Ovary (tissue), 10 donors: Measurements from ENCODE around the gene TNFAIP3. TPM values are rescaled to one million over a fixed set of nuclear protein-coding genes. Genes with fewer than 3 reads are reported as not detected.

Experiments
- DNase-seq, 5 donors: peaks; one replicate each; pipeline ENCODE4 v3.0.0-alpha.2; 2019 to 2020
- H3K27ac ChIP-seq, 2 donors: fragments of 200-600 bp; one replicate each; pipeline versions ENCODE4 v1.5.1 to v1.8.0; 2019 to 2022
- H3K27me3 ChIP-seq: fragments of 200-600 bp; one replicate; pipeline ENCODE4 v1.8.0; 2022
- H3K36me3 ChIP-seq: fragments of 200-600 bp; sonication (generic); one replicate; pipeline ENCODE4 v1.5.1; 2019
- H3K4me1 ChIP-seq: one replicate; pipeline ENCODE4 v1.8.1; 2013; ENCODE audit warnings: mild to moderate bottlenecking, moderate library complexity; ENCODE audit not compliant: insufficient read depth
- H3K4me3 ChIP-seq: fragments of 200-600 bp; sonication (generic); one replicate; pipeline ENCODE4 v1.5.1; 2017
- H3K9me3 ChIP-seq, 2 donors: fragments of 200-600 bp in 1 of 2; sonication (generic) in 1 of 2; one replicate each; pipeline versions ENCODE4 v1.5.1 to v1.8.1; 2013 to 2019; ENCODE audit warnings: mild to moderate bottlenecking in 1 of 2, moderate library complexity in 1 of 2
- EP300 ChIP-seq: sonication (generic); formaldehyde crosslinking; IDR thresholded peaks from one replicate; pipeline ENCODE4 v1.6.1; 2017; ENCODE audit warnings: antibody characterized with exemption
- POLR2A ChIP-seq: fragments of 450-650 bp; IDR thresholded peaks from one replicate; pipeline ENCODE4 v1.6.1; 2017; ENCODE audit warnings: antibody characterized with exemption, mild to moderate bottlenecking, moderate library complexity
- whole genome bisulfite sequencing, 3 donors: extraction: QIAGEN DNeasy Blood & Tissue Kit in 1 of 3; methylation state at CpG; one replicate each; pipeline versions ENCODE4 v1.1.5 to v1.1.7; 2013 to 2017; 5-methylcytosine and 5-hydroxymethylcytosine counted together
- intact Hi-C, 4 donors: fragments of 100-400 bp; cut with DNase I; formaldehyde crosslinking; loops; one replicate each; pipeline versions ENCODE4 v1.11.0 to v1.15.1; 2022 to 2023
- long read RNA-seq, 3 donors: library from polyadenylated mRNA in 2 of 3; unstranded in 2 of 3; transcript quantifications; one replicate each; pipeline ENCODE4 v2.0.0 and lab custom pipeline, GENCODE V29; 2021 to 2026
- polyA plus RNA-seq, 2 donors: library from polyadenylated mRNA; stranded (reverse); fragments of 200-250 nt in 1 of 2; fragments of 350-450 nt in 1 of 2; fragmentation: Illumina TruSeq in 1 of 2; extraction: RNeasy Lipid Tissue Mini Kit (QIAGEN cat#74804) in 1 of 2; gene quantifications; one replicate each; pipeline ENCODE4 v1.2.3, GENCODE V29; 2013 to 2014
- total RNA-seq, 7 donors: library from RNA; depleted of rRNA in 2 of 7; stranded (reverse); fragments of >200 nt in 2 of 7; fragmentation: NEBNext Ultra II Directional in 3 of 7; extraction: Animal tissue kit (Norgen Biotek cat#: 25700) in 3 of 7; gene quantifications; one replicate each; pipeline versions ENCODE4 v1.1.0 to v1.2.4, GENCODE V29; 2016 to 2023
- TF ChIP-seq, protein P1 (sequence below), 3 donors: fragments of 450-650 bp in 2 of 3; fragments of 200-600 bp in 1 of 3; IDR thresholded peaks; one replicate each; pipeline versions ENCODE4 v1.5.1 to v1.8.0; 2016 to 2022; ENCODE audit warnings: antibody characterized with exemption in 3 of 3, mild to moderate bottlenecking in 1 of 3
- donor health status: DM: no; HTN: no; CAD: no; lungs with moderate emphysema.
- donor health status: DM: no; HTN: no; CAD: no.
- donor health status: Bipolar disorder and iron deficiency.
- donor health status: DM: yes; HTN: yes; CAD: no.
- donor health status: DM: no; HTN: no; CAD: no.
- donor health status: DM: yes; HTN: yes; CAD: no.

The TNFAIP3 gene
- 100 to 1,000 TPM in 3 of 7 donors, 10 to 100 TPM in 4; 57.3 to 206 (median 99.5) TPM for total RNA-seq
- polyA plus RNA-seq: 10 to 100 TPM; 35.4 to 58.0 TPM
- long read RNA-seq, donor 1, full-length matches to known transcripts: 2 of 54 reads
- long read RNA-seq, donor 1, partial matches to known transcripts: 48 of 54 reads
- long read RNA-seq, donor 1, other reads (novel, unspliced or antisense): 4 of 54 reads
- long read RNA-seq, donor 2: 0 reads
- long read RNA-seq, donor 3, full-length matches to known transcripts: 23 of 88 reads
- long read RNA-seq, donor 3, partial matches to known transcripts: 58 of 88 reads
- long read RNA-seq, donor 3, other reads (novel, unspliced or antisense): 7 of 88 reads

- Histone ChIP-seq H3K4me3 (peak within 1 kb of the TSS; percentile 93), H3K27ac (peak within 1 kb of the TSS; percentile 85 to 88), H3K36me3 (no peaks in the 10 kb centered on the region), H3K9me3 (no peaks in the 10 kb centered on the region), H3K27me3 (no peaks in the 10 kb centered on the region), H3K4me1 (peaks cover 8% of the 10 kb centered on the region)
- 0% methylated on average over 51 to 87 of the region's 87 CpGs for WGBS, 3 donors
- intact Hi-C loops: loop anchor here in 3 of 4 donors (2.0 to 10.0 kb wide), 6 partner anchors 45 to 160 kb away; no protein-coding TSS in a partner anchor
- DNase-seq: peak; percentile 90 to 96 (median 93)
- TF ChIP-seq EP300 (peak; percentile 80), POLR2A (peak; percentile 85)
- TF ChIP-seq, protein P1, sequence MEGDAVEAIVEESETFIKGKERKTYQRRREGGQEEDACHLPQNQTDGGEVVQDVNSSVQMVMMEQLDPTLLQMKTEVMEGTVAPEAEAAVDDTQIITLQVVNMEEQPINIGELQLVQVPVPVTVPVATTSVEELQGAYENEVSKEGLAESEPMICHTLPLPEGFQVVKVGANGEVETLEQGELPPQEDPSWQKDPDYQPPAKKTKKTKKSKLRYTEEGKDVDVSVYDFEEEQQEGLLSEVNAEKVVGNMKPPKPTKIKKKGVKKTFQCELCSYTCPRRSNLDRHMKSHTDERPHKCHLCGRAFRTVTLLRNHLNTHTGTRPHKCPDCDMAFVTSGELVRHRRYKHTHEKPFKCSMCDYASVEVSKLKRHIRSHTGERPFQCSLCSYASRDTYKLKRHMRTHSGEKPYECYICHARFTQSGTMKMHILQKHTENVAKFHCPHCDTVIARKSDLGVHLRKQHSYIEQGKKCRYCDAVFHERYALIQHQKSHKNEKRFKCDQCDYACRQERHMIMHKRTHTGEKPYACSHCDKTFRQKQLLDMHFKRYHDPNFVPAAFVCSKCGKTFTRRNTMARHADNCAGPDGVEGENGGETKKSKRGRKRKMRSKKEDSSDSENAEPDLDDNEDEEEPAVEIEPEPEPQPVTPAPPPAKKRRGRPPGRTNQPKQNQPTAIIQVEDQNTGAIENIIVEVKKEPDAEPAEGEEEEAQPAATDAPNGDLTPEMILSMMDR (IDR thresholded peaks at IDR 0.05): peak; percentile 79 to 92 (median 84)
Measured at GRCh38 chr6:137866914-137867684, at the start of gene TNFAIP3. TSS of gene TNFAIP3 (plus strand) at chr6:137867259. CDS start at chr6:137871228, 3,969 bp downstream.

- Histone ChIP-seq H3K27ac (no peak overlapping the region), H3K36me3 (no peaks in the 10 kb centered on the region), H3K27me3 (no peaks in the 10 kb centered on the region), H3K4me3 (no peak overlapping the region), H3K9me3 (no peaks in the 10 kb centered on the region), H3K4me1 (peaks cover 8% of the 10 kb centered on the region)
- DNase-seq: no peak
- intact Hi-C loops: no loop called here
- TF ChIP-seq, protein P1 (IDR thresholded peaks at IDR 0.05): no peak
- no peak for TF ChIP-seq EP300
- TF ChIP-seq POLR2A: no peak
- 99% methylated on average over 3 of the region's 3 CpGs for WGBS, 3 donors
Measured at GRCh38 chr6:137818440-137818839, 48.6 kb upstream of the TNFAIP3 start.

DNA sequence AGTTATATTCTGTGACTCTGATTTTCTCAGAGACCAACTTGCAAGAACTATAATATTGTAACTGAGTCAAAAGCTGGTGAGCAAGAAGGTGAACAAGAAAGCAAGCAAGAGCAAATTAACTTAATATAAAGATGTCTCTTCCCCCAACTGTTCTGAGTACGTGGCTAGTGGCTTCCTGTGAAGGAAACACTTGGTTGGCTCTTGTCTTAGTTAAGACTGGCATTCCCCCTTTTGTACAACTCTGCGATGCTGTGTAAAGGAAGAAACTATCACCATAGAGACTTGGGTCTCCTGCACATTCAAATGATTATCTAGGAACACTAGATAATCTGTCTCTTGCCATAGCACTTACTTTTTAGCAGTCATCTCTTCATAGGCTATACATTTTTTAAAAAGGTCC, 47.3 kb upstream of the TNFAIP3 start:
- no peak overlapping the region for H3K27ac ChIP-seq
- intact Hi-C loops: loop anchor here in 1 of 4 donors (5.0 kb wide), 1 partner anchor 48 kb away; the partner anchor contains the start of gene TNFAIP3
- no peak for DNase-seq
- H3K27me3 ChIP-seq: no peaks in the 10 kb centered on the region
- WGBS, 3 donors: 75 to 86% (median 84%) methylated on average over 2 of the region's 2 CpGs
- peaks cover 12% of the 10 kb centered on the region for H3K4me1 ChIP-seq
- no peak overlapping the region for H3K4me3 ChIP-seq
- no peak for TF ChIP-seq EP300
- no peaks in the 10 kb centered on the region for H3K9me3 ChIP-seq
- no peaks in the 10 kb centered on the region for H3K36me3 ChIP-seq

GRCh38 chr6:137820425-137820824, 46.6 kb upstream of the TNFAIP3 start:
- intact Hi-C loops: loop anchor here in 1 of 4 donors (5.0 kb wide), 1 partner anchor 47 kb away; the partner anchor contains the start of gene TNFAIP3
- no peak overlapping the region for H3K4me3 ChIP-seq
- 66 to 78% (median 77%) methylated on average over 2 of the region's 2 CpGs for WGBS, 3 donors
- no peaks in the 10 kb centered on the region for H3K9me3 ChIP-seq
- no peaks in the 10 kb centered on the region for H3K36me3 ChIP-seq
- no peak for DNase-seq
- peaks cover 12% of the 10 kb centered on the region for H3K4me1 ChIP-seq
- no peak overlapping the region for H3K27ac ChIP-seq
- no peaks in the 10 kb centered on the region for H3K27me3 ChIP-seq
- TF ChIP-seq POLR2A (no peak), EP300 (no peak)
- TF ChIP-seq, protein P1 (IDR thresholded peaks at IDR 0.05): no peak
